ENCODE data around the gene SGCD. TPM values are rescaled to one million over a fixed set of nuclear protein-coding genes. Genes with fewer than 3 reads are reported as not detected.

The SGCD gene
- total RNA-seq, 1 experiment from 2014 or later, result 0.30 TPM

Small RNAs within 50 kb of the gene (small RNA-seq; reads per million reads assigned to genes)
- 0 reads per million in 2 experiments for gene AC027308.1
- gene RNU6-556P, result 0 reads per million in 2 experiments

Measured in NCI-H460 (cell line).